Mesenteric fat pad (tissue), 1 donor: Measurements from ENCODE around the gene SH2D3C. TPM values are rescaled to one million over a fixed set of nuclear protein-coding genes. Genes with fewer than 3 reads are reported as not detected.

Source experiments
- DNase-seq: peaks from one replicate; pipeline ENCODE4 v3.0.0-alpha.2; 2020; ENCODE audit warnings: low spot score
- total RNA-seq: library from RNA; stranded (reverse); fragmentation: NEBNext Ultra II Directional; extraction: Animal tissue kit (Norgen Biotek cat#: 25700); gene quantifications from one replicate; pipeline ENCODE4 v1.2.1, GENCODE V29; 2021
- donor health status: DM: yes; HTN: yes; CAD: no.

SH2D3C gene
- total RNA-seq, 1 donor from 2014 or later, result 28.1 TPM

DNA sequence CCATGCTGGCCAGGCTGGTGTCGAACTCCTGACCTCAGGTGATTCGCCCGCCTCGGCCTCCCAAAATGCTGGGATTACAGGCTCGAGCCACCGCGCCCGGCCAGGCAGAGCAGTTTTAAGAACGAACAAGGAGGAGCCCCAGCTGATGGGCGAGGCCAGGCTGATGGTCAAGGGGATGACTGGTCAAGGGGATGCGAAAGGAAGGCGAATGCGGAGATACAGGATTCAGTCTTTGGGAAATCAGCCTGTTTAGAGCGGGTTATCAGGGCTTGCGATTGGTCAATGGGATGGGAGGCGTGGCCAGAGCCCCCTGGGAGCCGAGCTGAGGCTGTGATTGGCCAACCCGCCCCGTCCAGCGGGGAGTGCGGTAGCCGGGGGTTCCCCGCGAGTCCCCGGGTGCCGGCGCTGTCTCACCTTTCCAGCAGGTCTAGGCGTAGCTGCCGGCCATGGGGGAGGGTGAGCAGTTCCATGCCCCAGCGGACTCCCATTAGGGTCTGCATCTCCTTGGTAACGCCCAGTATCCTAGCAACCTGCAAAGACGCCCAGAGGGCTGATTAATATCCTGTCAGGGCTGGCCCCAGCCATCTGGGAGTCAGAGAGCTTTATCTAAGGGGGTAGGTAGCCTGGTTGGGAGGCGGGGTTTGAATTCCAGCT, 35.9 kb downstream of the SH2D3C start:
- no peak for DNase-seq

DNA sequence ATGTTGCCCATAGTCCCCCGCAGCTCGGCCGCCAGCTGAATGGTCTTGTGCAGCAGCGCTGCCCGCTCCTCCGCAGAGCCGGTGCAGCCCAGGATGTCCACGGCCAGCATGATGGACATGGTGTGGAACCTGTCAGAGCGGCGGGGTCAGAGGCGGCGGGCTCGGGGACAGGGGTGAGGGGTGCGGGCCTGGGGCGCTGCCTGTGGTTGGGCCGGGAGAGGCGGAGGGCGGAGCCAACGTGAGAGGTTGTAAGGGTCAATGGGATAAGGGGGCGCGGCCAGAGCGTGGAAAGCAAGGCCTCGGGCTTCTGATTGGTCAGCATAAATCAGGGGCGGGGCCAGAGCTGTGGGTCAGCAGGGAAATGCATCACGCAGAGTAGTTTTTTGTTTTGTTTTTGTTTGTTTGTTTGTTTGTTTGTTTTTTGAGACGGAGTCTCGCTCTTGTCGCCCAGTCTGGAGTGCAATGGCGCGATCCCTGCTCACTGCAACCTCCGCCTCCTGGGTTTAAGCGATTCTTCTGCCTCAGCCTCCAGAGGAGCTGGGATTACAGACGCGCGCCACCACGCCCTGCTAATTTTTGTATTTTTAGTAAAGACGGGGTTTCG, 36.5 kb downstream of the SH2D3C start:
- DNase-seq, result no peak

DNA sequence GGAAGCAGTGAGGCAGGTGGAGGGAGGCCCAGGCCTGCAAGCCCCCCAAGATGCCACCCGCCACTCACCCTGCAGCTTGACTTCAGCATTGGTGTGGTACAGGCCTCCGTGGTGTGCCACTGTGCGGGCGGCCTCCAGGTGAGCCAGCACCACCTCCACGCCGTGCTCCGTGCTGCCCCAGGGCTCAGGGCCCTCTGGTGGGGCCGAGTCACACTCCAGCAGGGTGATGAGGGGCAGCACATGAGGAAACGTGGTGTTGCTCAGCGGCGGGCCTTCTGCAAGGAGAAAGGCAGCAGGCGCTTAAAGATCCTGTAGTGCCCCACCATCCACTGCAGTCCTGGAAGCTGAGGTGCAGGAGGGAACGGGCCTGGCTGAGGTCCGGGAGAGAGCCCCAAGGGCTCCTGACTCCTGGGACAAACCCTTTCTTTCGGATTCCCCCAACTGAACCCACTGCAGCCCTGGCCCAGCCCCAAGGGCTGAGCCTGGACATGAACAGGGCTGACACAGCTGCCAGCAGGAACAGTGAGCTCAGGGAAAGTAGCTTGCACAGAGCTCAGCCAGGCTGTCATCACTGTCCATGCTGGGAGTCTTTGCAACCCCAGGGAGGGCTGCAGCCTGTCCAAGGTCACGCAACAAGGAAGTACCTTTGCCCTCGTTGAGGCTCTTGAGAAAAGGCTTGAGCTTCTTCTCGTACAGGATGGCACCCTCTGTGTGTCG, 38.7 kb downstream of the SH2D3C start:
- no peak for DNase-seq

DNA sequence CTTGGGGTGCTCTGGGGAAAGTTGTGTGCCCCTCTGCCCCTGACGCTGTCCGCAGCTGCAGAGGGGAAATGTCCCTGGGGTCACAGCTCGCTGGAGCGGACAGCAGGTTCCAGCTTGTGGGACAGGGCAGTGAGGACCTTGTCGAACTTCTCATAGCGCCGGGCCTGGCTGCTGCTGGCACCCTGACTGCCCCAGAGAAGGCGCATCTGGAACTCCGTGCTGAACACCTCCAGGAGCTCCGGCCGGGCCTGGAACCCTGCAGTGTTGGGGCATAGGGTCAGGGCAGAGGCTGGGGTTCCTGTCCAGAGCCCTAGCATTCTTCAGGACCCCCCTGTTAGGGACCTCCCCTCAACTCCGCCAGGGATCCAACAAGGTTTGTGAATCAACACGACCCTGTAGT, 39.8 kb downstream of the SH2D3C start:
- no peak for DNase-seq

DNA sequence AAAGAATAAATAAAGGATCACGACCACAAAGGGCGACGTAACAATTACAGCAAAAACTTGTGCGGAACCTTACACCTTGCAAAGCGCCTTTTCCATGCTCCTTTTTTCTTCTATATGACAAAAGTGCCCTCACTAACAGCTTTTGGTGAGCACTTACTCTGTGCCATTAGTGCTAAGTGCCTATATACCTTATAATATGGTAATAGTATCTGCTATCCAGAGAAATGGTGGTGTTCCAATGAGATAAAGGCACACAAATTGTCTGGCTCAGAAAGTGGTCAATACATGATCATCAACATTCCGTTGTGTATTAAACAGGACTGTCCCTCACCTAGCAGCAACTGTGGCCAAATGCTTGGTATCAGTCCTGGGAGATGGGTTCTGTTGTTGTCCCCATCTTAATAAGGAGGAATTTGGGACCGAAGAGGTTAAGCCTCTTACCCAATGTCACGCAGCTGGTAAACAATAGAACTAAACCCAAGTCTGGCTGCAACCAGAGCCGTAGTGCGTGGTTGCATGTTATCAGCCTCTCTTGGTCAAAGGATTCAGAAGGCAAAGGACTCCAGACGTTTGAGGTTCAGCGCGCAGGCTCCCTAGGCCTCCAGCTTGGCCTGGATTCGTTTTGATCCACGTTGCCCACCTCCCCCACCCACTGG, 42.8 kb downstream of the SH2D3C start:
- no peak for DNase-seq

DNA sequence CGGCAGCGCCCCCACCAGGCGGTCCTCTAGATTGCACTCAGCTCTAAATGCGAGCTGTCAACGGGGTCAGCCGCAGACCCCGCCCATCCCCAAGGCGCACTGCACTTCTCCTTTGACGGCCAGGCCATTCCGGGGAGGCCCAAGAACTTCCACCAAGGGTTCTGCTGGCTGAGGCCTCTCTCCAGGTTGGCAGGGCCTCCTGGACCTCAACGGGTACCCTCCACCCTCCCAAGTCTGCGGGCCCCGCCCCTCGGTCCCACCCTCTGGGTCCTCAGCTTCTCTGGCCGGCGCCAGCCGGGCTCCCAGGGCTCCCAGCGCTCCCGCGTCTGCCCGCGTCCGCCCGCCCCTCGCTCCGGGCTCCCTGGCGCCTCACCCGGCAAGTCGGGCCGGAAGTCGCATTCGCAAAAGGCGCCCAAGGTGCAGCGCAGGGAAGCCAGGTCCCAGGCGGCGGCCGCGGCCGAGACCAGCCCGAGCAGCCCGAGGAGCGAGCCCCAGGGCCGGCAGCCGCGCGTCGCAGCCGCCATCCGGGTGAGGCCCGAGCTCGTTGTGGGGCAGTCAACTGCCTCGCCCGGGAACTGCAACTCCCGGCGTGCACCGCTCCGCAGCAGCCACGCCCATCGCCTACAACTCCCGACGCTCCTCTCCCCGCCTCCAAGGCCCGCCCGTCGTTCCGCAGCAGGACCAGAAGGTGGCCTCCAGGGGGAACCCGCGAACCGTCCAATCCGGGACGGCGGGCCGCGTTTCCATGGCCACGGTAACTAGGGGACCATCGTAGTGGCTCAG, 43.5 kb downstream of the SH2D3C start, which contains the start of gene TOR2A:
Gene TOR2A, minus strand, starts transcription at position 548 of the 783 bp plus-strand sequence. Its CDS starts 24 bp downstream, at position 524.
- peak; percentile 99 for DNase-seq

DNA sequence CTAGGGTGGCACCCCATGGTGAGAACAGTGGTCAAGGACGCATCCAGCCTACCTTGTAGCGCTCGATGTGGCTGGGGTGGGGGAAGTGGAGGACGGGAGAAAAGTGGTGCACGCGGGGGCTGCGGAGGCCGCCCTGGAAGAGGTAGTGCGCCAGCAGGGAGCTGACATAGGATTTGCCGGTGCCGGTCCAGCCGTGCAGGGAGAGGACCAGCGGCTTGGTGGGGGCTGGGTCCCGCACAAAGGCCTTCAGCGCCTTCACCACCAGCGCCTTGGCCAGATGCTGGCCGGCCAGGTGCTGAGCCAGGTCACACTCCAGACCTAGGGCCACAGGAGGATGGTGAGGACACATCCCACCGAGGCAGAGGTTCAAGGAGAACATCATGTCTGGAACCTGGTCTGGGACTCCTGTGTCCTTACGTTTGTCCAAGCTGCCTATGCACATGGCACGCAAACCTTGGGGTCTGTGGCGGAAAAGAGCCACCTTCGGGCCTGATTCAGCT, 44.2 kb downstream of the SH2D3C start:
- no peak for DNase-seq

DNA sequence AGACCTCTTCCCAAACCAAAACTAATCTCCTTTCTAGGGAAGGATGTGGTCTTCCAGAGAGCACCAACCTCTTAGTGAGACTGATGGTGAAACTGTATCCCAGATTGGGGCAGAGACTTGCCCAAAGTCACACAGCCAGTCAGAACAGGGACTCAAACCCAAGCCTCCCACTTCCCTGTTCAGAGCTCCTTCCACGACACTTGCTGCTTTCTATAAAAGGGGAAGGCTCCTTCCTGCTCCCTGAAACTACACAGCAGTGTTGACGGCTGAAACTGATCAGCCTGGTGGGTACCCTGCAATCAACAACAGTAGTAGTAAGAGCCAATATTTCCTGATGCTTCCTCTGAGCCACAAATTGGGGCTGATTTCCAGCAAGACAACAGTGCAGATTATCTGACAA, 44.9 kb downstream of the SH2D3C start:
- no peak for DNase-seq

DNA sequence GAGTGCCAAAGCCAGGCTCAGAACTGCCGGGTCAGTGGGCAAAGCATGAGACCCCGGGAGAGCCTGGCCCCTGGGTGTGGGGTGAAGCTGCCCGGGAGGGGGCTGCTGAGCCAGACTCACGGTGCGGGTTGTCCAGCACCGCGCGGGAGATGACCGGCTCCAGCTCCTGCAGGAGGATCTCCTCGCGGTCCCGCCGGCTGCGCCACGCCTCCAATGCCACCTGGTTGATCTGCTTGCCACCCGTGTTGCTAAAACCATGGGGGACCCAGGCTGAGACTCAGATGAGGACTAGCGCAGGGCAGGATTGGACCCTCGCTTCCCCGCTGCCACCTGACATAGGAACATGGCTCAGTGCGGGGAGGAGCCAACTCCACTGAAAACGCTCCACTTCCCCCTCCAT, 46.0 kb downstream of the SH2D3C start:
- DNase-seq, result no peak

DNA sequence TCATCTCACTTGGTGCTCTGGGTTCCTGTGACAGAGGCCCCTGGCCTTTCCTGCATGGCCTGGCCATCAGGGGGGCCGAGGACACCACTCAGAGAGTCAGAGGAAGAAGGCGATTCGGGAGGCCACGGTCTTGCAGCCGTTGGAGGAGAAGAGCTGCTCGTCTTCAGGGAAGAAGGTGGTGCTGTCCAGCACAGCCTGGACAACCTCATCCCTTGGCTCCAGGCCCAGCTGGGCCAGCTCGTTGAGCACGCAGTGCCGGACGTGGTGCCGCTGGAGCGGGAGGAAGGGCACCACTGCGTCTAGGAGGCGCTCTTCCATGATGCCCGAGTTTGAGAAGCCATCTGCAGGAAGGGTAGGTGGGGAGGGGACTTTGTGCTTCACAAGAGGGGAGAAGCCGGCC, 46.5 kb downstream of the SH2D3C start:
- no peak for DNase-seq

DNA sequence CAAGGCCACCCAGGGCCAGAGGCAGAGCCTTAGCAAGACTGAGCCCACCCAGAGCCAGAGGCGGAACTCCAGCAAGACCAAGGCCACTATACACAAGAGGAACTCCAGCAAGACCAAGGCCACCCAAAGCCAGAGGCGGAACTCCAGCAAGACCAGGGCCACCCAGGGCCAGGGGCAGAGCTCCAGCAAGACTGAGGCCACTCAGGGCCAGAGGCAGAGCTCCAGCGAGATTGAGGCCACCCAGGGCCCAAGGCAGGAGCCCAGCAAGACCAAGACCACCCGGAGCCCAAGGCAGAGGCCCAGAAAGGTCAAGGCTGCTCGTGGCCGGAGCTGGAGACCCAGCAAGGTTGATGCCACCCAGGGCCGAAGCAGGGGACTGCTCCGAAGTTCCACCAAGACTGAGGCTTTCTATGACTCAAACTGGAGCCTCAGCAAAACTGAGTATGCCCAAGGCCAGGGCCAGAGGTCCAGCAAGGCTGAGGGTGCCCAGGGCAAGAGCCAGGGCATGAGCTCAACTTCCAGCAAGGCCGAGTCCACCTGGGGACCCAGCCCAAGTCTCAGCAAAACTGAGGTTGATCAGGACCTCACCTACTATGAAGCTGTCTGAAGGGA, 47.6 kb downstream of the SH2D3C start:
- DNase-seq, result no peak

DNA sequence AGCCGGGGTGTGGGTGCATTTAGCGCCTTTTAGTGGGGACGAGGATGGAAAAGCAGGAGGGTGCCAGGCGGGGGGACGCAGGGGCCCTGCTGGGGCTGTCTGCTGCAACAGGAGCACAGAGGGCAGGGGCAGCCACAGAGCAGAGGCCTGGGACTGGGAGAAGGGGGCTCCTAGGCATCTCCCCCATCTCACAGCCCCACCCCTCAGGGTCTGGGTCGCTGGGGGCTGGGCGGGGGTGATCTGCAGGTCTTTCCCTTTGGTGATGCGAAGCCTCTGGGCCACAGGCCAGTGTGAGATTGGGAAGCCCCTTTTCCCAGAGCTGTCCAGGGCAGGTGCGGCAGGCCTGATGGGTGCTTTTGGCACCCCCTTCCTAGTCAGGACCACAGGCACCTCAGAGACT, 48.2 kb downstream of the SH2D3C start:
- DNase-seq, result no peak

DNA sequence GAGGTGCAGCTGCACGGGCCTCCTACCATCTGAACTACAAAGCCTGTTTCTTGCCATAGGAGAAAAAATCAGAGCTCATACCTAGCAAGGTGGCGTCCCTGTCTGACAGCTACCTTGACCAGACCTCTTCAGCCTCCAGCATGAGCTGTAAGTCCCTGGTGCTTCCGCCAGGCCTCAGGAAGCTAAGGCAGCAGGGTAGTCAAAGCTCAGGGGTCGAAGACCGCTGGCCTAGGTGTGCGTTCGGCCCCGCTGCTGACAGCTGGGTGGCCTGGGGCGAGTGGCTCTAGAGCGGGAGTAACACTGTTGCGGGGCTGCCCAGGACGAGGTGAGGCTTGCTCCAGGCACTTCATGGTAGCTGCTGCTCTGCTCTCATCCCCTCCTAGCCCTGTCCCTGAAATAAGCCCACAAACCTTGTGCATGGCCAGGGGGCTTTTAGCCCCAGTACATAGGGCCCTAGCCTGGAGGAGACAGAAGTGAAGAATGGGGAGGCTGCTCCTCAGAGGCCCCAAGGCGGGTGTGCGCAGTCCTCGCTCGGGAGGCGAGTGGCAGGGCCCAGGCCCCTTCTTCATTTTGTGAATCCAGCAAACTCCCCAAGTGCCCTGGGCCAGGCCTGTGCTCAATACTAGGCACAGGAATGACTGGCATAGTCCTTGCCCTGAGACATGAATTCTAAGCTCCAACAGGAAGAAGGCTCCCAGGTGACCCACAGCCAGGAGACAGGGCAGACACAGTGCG, 48.8 kb downstream of the SH2D3C start:
- DNase-seq, result no peak

DNA sequence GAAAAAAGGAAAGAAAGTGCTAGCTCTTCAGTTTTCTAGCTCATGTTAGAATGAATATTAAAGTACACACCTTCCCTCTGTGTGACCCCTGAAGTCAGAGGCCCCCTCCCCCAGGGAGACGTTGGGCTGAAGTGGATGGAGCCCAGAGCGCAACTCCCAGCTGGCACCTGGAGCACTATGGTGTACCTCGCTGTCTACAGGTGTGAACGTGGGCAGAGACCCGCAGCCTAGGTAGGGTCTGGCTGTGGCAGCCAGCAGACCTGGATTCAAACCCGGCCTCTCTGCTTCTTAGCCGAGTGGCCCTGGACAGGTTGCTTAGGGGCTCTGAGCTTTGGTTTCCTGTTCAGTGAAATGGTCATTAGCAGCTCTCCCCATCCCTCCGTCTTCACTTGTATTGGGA, 49.7 kb downstream of the SH2D3C start:
- DNase-seq, result no peak

DNA sequence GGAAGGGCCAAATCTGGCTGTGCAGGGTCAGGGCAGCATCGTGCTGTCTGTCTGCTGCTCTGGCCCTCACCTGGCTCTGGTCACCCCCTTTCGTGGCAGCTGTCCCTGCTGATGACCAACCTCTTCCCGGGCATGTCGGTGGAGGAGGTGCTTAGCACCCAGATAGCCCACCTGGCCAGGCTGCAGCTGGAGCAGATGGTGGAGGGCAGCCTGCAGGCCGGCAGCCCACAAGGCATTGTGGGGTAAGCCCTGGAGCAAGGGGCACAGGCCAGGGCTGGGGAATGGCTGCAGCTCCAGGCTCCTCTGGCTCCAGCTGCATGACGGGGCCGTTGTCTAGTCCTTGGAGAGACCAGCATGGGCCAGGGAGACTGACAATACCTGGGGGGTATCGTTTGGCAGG, 51.6 kb downstream of the SH2D3C start:
- DNase-seq, result no peak

DNA sequence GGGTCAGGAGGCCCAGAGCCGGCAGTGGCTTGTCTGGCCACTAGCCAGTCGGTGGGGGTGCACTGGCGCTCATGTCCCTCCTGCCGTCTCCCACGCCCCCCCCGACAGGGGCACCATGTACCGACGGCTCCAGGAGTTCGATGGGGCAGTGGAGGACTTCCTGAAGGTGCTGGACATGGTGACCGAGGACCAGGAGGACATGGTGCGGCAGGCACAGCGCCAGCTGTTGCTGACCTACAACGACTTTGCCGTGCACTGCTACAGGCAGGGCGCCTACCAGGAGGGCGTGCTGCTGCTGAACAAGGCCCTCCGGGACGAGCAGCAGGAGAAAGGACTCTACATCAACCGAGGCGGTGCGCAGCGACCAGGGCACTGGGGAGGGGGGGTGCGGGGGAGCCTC, 54.5 kb downstream of the SH2D3C start:
- no peak for DNase-seq

DNA sequence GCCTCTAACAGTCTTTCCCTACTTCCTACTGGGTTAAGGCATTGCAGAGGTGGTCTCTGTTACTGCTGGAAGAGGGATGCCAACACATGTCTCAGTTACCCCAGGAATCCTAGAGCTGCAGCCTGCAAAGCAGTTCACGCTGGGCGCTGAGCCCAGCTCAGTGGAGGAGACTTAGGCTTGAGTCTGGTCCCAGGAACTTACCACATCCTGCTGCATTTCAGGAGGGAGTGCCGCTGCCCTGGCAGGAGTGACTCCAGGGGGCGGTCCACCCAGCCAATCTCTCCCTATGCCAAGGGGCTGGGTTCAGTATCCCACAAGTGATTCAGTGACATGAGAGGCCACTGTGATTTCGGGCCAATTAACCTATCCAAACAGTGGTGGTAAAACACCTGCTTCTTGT, 55.0 kb downstream of the SH2D3C start:
- DNase-seq, result no peak

DNA sequence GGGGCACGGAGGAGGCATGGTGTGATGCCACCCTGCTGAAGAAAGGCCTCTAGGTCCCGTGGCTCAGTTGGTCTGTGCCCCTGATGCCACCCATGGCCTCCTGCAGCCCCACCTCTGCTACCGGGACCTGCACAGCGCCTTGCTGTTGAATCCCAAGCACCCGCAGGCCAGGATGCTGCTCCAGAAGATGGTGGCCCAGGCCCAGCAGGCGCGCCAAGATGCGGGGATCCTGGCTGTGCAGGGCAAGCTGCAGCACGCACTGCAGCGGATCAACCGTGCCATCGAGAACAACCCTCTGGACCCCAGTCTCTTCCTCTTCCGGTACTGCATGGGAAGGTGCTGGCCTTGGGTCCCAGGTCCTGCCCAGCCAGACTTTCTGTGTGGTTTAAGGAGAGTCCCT, 55.5 kb downstream of the SH2D3C start:
- no peak for DNase-seq

DNA sequence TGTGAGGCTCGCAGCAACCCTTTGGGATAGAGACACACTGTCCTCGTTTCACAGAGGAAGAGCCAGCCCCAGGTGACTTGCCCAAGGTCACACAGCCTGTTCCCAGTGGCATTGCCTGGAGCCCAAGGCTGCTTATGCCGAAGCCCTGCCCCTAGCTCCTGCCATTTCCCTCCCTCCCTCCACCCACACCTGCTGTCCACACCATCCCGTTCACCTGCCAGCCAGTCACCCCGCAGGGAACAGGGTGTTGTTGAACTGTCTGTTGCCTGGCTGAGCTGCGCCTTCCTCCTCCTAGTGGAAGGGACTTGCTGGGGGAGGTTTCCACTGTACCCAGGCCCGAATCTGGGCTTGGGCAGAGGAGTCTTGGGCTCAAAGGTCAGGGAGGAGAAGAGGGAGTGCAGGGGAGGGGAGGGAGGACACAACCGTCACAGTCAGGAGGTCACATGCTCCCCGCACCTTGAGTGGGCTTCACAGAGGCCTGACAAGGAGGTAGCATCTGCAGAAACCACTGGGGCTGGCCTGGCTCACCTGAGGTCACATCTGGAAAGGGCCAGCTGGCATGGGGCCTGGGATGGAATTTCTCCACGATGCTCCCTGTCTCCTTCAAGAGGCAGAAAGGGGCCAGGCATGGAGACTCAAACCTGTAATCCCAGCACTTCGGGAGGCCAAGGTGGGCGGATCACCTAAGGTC, 56.3 kb downstream of the SH2D3C start:
- DNase-seq, result no peak
